ENCODE measurements around the gene PTPRN2. TPM values are rescaled to one million over a fixed set of nuclear protein-coding genes. Genes with fewer than 3 reads are reported as not detected.

The PTPRN2 gene
- total RNA-seq, 1 experiment from 2014 or later = 0.11 TPM

GRCh38 chr7:157795199-157795598, 792.4 kb downstream of the PTPRN2 start:
- Histone ChIP-seq H3K9me3 (ENCODE audit: low read depth, low read length, poor library complexity, severe bottlenecking) (no peaks in the 10 kb centered on the region), H3K27me3 (replicated peaks; ENCODE audit: insufficient read depth, low read depth, low read length, poor library complexity) (no peaks in the 10 kb centered on the region), H3K27ac (ENCODE audit: low read depth, low read length, poor library complexity, severe bottlenecking) (no peak overlapping the region), H3K4me3 (ENCODE audit: low read depth, low read length, poor library complexity, severe bottlenecking) (no peak overlapping the region), H3K36me3 (ENCODE audit: insufficient read depth, low read length, poor library complexity, severe bottlenecking) (no peaks in the 10 kb centered on the region), H3K4me1 (ENCODE audit: insufficient read depth, low read length, poor library complexity, severe bottlenecking) (no peaks in the 10 kb centered on the region)
- TF ChIP-seq EZH2 (IDR thresholded peaks at IDR 0.05; ENCODE audit: borderline replicate concordance, low read depth, low read length, poor library complexity, severe bottlenecking) (no peak), CTCF (conservative IDR thresholded peaks at IDR 0.05; ENCODE audit: low read depth, low read length) (no peak)
- no TSS peak for BruUV-seq (replicated peaks)
- intact Hi-C loops (cut with micrococcal nuclease; ENCODE audit: unreplicated experiment) = no loop called here
- DNase-seq (ENCODE audit: low spot score) = no peak
- ChIA-PET CTCF (no interaction called here), POLR2A (ENCODE audit: low non-redundant PET) (no interaction called here)

GRCh38 chr7:157794746-157795065, 792.9 kb downstream of the PTPRN2 start:
- intact Hi-C loops (cut with micrococcal nuclease; ENCODE audit: unreplicated experiment) = no loop called here
- H3K27me3 ChIP-seq (replicated peaks; ENCODE audit: insufficient read depth, low read depth, low read length, poor library complexity) = no peaks in the 10 kb centered on the region
- TF ChIP-seq EZH2 (IDR thresholded peaks at IDR 0.05; ENCODE audit: borderline replicate concordance, low read depth, low read length, poor library complexity, severe bottlenecking) = no peak
- no peak for TF ChIP-seq CTCF (conservative IDR thresholded peaks at IDR 0.05; ENCODE audit: low read depth, low read length)
- H3K36me3 ChIP-seq (ENCODE audit: insufficient read depth, low read length, poor library complexity, severe bottlenecking) = no peaks in the 10 kb centered on the region
- no TSS peak for BruUV-seq (replicated peaks)
- CTCF ChIA-PET = no interaction called here
- H3K4me3 ChIP-seq (ENCODE audit: low read depth, low read length, poor library complexity, severe bottlenecking) = no peak overlapping the region
- H3K27ac ChIP-seq (ENCODE audit: low read depth, low read length, poor library complexity, severe bottlenecking) = no peak overlapping the region
- H3K9me3 ChIP-seq (ENCODE audit: low read depth, low read length, poor library complexity, severe bottlenecking) = no peaks in the 10 kb centered on the region
- POLR2A ChIA-PET (ENCODE audit: low non-redundant PET) = no interaction called here
- DNase-seq (ENCODE audit: low spot score) = no peak
- H3K4me1 ChIP-seq (ENCODE audit: insufficient read depth, low read length, poor library complexity, severe bottlenecking) = no peaks in the 10 kb centered on the region

GRCh38 chr7:157793973-157794745, 793.5 kb downstream of the PTPRN2 start:
- DNase-seq (ENCODE audit: low spot score) = no peak
- ChIA-PET POLR2A (ENCODE audit: low non-redundant PET) (no interaction called here), CTCF (no interaction called here)
- no TSS peak for BruUV-seq (replicated peaks)
- intact Hi-C loops (cut with micrococcal nuclease; ENCODE audit: unreplicated experiment) = no loop called here
- TF ChIP-seq CTCF (conservative IDR thresholded peaks at IDR 0.05; ENCODE audit: low read depth, low read length) (no peak), EZH2 (IDR thresholded peaks at IDR 0.05; ENCODE audit: borderline replicate concordance, low read depth, low read length, poor library complexity, severe bottlenecking) (no peak)
- no peak overlapping the region for H3K4me3 ChIP-seq (ENCODE audit: low read depth, low read length, poor library complexity, severe bottlenecking)
- H3K4me1 ChIP-seq (ENCODE audit: insufficient read depth, low read length, poor library complexity, severe bottlenecking) = no peaks in the 10 kb centered on the region
- no peaks in the 10 kb centered on the region for H3K9me3 ChIP-seq (ENCODE audit: low read depth, low read length, poor library complexity, severe bottlenecking)
- no peaks in the 10 kb centered on the region for H3K27me3 ChIP-seq (replicated peaks; ENCODE audit: insufficient read depth, low read depth, low read length, poor library complexity)
- H3K27ac ChIP-seq (ENCODE audit: low read depth, low read length, poor library complexity, severe bottlenecking) = no peak overlapping the region
- no peaks in the 10 kb centered on the region for H3K36me3 ChIP-seq (ENCODE audit: insufficient read depth, low read length, poor library complexity, severe bottlenecking)

Measured in A673 (cell line).